Cerebellar cortex (tissue), 1 donor: ENCODE data around the gene FGGY.
"Not testable (repeated sequence)": the region's sequence is repeated elsewhere in the genome, so short reads cannot be mapped to it uniquely, and the experiment has no call there.

Experiments used
- DNase-seq: peaks from one replicate; pipeline ENCODE4 v3.0.0-alpha.2; 2015; ENCODE audit warnings: low spot score

FGGY gene

DNA sequence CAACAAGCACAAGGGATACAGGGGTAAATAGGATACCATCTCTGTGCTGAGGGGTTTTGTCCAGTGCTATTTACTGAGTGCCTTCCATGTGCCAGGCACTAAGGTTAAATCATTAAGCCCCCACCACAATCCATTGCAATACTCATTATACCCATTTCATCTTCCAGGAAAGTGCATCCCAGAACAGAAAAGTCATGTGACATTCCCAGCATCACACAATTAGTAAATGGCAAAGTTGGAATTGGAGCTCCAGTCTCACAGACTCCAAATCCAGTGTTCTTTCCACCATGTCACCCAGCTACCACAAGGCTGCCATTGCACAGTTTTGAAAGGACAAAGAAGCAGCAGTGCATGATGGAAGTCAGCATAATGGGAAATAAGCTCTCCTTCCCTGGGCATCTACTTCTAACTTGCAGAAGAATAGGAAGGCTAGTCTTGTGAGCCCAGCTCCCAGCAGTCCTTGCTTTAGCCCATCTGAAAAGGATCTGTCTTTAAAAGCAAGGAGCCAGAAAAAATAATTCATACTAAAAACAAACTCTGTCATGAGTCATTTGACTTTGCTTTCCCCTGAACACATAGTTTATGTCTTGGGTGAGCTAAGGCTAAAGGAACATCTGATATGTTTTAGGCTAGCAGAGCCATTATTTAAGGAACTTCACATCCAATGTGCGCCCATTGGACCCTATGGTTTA lies 406.5 kb downstream of the FGGY start:
- peak; percentile 15 for DNase-seq

DNA sequence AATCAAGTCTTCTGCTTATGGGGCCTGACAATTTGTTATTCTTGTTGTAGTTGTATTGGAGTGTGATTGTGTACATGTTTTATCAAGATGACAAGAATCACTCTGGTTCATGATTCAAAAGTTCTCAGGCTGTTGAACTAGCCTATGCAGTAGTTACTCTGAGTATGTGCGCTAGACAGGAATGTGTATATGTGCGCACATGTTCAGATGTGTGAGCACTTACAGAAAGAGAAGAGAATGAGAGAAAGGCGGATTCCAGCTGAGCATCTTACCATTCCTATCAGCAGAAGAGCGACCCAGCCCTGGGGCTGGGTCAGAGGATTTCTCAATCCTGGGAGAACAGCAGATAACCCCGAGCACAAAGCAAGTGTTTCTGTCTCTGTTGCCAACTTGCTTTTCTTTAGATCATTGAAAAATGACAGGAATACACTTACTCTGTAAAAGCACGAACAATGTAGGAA lies 407.1 kb downstream of the FGGY start:
- DNase-seq: peak; percentile 25

DNA sequence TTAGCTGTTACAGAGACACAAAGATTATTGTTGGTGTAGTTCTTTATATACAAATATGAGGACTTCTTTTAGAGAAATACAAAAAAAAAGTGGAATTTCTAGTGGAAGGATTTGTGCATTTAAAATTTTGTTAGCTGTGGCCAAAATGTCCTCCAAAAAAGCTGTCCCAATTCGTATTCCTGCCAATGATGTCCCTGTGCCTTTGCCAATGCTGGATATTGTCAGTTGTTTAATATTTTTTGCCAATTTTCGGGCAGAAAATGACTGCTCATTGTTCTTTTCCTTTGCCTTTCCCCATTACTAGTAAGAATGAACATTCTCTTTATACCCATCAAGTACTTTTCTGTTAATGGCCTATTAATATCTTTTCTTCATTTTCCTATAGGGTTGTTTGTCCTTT lies 407.8 kb downstream of the FGGY start:
- peak; percentile 87 for DNase-seq

DNA sequence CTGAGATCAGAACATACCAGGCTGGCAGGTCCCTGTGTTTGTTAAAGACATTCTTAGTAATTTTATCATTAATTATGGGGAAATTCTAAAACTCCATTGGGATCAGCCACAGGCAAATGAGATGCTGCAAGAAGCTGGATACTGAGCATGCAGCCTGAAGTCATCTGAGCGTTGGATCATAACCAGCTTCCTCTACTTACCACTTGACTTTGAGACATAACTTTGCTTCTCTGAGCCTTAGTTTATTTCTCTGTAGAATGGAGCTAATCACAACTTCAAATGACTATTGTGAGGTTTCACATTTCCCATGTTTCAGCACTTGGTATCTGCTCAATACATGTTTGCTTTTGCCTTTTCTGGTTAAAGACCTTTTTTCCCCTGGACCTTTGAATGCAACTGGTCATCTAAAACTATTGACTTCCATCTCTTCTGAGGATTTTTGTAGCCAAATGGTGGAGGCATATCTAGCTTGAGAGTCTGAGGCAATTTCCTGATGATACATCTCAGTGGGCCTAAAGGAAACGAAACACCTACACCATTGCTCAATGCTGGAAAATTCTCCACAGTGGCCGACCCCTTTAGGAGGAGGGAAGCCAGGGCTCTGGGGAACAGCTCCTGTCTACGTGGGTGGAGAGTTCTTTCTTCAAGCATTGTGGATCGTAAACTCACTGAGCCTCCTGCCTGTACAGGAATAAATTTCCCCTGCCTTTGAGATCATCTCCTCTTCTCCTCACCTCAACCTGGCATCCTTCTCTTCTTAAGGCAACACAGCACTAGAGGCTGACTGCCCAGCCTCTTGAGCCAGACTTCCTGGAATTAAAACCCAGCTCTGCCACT lies 408.8 kb downstream of the FGGY start:
- DNase-seq: no peak

DNA sequence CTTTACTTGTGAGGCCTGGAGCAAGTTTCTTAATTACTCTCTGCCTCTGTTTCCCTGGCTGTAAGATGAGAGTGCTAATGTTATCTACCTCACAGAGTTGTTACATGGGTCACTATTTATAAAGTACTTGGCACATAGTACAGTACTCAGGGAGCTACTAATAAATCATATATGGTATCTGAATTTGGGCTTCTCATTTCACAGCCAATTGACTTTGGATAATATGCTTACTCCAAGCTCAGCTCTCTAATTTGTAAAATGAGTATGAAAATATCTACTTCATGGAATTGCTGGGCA lies 409.4 kb downstream of the FGGY start:
- DNase-seq: no peak

DNA sequence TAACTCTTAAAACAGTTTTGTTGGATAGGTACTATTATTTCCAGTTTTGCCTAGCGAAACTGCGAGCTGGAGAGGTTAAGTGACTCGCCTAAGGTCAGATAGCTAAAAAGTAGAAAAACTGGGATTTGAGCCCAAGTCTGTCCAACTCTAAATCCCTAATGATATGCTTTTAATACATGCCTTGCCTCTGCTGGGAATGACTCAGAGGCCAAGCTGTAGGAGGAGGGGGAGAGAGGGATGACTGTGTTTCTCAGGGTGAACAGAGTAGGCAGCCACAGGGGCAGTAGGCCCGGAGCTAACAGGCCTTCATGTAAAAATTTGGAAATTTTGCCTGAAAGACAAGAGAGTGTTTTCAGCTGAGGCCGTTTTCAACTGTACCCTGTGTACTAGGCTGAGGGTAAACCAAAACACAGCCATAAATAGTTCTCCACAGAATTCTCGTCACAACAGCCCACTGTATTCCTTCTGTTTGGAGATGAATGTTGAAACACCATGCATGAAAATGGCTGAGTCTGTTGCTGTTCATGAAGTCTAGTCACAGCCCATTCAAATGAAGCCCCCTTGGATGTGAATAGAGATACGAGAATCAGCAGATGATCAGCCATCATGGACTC lies 410.4 kb downstream of the FGGY start:
- DNase-seq: no peak

DNA sequence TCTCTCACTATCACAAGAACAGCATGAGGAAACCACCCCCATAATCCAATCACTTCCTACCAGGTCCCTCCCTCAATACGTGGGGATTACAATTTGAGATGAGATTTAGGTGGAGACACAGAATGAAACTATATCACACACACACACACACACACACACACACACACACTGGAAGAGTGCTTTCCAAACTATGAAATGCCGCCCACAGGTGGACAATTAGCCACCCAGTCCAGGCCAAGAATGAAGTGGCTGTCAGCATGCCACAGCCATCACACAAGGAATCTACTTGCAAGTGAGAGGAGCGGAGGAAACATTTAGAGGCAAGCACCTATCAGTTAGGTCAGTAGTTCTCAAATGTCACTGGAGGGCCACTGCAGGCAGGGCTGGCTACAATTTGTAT lies 412.4 kb downstream of the FGGY start:
- DNase-seq: no peak

DNA sequence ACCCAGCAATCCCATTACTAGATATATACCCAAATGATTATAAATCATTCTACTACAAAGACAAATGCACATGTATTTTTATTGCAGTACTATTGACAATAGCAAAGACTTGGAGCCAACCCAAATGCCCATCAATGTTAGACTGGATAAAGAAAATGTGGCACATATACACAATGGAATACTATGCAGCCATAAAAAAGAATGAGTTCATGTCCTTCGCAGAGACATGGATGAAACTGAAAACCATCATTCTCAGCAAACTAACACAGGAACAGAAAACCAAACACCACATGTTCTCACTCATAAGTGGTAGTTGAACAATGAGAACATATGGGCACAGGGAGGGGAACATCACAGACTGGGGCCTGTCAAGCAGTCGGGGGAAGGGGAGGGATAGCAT lies 414.0 kb downstream of the FGGY start:
- not testable (repeated sequence) for DNase-seq

DNA sequence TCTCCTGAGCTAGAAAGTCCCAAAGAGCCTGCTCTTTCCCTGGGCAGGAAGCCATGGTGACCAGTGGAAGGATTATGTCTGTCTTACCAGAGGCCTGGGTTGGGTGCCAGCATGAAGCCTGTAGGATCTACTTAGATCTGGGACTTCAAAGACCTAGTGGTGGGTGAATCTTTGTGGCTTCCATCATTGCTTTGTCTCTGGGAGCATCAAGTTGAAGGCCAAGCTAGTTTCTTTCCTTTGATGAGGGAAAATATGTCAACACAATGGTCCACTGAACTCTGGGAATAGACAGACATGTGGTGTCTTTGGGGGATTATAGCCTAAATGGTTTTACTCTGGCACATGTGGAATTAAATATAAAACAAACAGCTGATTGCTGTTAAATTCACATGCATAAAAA lies 417.3 kb downstream of the FGGY start:
- no peak for DNase-seq

DNA sequence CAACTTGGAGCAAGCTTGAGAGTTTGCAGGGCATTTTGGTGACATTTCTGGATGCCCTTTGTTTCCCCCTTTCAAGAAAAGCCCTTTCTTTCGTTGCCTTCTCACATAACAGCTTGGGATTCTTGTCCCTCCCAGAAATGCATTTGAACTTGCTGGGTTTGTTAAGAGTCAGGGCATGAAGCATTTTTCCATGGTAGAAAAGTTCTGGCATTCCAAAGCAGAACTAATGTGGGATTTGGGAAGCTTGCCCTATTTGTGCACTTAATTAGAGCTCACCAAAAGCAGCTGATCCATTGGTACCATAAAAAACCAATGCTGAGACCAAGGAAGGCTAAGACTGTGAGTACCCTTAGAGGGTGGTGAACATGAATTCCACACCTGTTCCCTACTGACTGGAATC lies 418.1 kb downstream of the FGGY start:
- DNase-seq: peak; percentile 17

DNA sequence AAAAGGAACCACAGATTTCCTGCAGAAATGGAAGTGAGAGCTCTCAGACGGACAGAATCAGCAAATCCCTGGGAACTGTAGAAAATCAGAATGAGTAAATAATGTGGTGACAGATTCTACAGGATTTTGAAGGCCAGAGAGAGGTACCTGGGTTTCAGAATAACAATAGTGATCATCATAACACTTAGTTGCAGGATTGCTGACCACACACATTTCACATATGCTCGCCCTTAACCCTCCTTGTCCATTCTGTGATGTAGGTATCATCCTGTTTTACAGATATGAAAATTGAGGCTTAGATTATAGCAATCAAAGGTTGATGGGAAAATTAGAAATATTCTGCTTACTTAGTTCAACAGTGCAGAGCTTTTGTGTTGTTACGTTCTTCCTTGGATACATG lies 419.9 kb downstream of the FGGY start:
- no peak for DNase-seq

DNA sequence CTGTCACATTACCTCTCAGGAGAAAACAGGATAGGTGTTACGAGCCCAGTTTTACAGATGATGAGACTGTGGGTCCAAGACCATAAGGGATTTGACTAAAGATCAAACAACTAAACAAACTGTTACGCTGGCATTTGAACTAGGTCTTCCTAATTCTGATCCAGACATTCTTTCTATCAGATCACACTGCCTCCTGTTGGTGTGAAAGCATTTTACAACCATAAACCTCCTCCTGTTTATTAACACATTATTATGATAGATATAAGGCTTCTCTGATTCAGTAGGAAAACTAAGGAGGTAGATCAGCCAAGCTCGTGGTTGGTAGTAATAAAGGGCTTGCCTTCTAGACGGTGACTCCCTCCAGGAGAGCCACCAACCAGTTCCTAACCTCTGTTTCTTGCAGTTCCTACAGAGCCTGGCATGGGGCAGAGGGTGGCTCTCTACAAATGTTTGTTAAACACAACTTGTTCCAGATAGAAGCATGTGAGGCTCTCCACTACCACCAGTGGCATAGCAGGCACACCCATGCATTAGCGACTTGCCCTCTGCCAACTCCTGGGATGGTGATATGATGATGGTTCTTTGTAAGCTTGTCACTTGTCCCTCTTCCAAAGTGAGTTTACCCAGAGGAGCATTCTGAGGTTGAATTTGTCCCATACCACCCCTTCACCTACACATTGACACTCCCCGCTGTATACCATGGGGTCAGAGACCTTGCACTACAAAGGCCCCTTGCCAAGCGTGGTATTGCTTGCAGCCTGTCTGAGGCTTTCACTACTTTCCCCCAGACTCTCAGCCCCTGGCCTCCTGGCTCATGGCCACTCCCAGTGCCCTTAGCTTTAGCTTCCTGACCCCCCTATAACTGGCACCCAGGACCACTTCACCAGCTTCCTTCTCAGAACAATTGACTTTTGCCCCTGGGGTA lies 421.4 kb downstream of the FGGY start:
- DNase-seq: no peak

DNA sequence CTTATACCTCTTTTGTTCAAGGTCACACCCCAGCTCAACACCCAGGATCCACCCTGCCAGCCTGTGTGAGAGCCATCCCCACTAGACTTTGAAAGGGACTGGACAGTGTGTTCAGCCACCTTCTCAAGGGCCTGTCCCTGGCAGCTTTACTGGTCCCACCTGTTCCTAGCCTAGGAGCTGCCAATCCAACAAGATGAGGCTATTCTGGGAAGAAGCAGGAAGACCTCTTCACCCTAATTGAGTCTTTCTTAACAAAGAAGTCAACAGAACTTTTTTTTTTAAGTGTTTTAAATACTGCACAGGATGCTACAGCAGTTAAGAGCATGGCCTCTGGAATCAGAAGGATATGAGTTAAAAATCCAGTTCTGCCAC lies 422.1 kb downstream of the FGGY start:
- no peak for DNase-seq

DNA sequence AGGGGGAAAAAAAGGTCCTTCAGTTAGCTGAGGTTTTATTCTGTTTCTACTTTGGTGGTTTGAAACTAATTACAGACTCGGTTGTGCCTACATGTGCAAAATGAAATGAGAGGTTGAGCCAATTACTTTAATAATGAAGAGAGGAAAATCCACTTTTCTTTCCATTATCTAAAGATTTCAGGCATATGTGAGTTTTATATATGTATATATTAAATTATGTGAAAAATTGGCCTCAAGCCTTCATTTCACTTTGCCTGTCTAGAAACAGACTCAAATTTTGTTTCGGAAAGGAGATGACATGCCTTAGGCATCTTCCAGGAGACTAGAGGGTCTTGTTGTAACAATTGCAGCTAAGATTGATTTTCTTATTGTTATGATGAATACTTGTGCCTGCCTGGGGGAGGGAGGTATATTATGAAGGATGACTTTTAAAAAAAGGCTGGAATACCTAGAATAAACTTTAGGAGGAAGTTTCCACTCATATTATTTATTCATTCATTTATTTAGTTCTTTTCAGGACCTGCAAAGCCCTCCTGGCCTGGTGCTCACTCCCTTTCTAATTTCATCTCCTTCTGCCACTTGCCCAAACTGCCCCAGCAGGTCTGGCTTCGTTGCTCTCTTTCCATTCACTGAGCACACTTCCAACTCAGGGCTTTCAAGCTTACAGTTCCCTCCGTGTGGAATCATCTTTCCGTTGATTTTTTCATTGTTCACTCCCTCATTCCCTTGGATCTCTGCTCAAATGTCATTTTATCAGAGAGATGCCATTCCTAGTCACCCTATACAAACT lies 423.6 kb downstream of the FGGY start:
- DNase-seq: no peak

DNA sequence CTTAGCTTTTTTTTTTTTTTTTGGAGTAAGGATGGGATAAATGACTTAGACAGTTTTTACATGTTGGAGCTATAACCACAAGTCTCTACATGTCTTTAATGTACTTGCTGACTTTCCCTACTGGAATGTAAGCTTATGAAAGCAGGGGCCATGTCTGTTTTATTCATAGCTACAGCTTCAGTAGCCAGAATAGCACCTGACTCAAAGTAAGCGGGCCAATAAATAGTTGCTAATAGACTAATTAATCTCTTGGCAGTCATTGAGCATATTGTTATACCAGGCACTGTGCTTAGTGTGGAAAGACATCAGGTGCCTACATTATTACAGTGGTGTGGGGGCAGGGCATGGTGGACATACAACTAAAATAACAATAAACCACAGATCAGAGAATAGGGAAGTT lies 433.4 kb downstream of the FGGY start:
- DNase-seq: no peak

DNA sequence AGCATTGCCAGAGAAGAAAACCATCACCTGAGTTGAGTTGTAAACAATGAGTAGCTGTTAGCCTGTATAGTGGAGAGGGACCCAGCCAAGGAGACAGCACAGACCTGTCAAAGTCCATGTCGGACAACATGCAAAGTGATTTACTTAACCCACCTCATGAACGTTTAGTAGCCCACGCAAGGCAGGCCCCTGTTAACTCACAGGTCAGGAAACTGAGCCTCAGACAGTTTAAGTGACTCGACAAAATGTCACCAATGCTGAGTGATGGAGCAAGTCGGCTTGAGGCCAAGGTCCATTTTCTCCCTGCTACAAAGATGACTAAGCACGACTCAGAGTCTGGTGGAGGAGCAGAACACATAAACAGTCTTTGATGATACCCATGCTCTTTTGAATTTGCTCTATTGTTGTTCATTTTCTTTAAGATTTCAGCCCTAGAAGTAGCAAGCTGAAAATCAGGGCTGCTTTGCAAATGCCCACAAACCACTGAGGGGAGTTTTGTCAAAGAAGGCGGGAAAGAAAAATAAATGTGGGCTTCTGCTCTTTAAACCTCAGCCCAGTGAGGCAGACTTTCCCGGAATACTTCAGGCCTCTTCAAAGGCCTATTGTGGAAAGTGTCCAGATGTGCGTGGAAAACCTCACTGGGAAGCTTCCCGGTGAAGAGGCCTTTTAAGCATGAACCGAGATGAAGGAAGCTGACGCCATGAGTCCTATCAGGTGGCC lies 434.0 kb downstream of the FGGY start:
- no peak for DNase-seq

DNA sequence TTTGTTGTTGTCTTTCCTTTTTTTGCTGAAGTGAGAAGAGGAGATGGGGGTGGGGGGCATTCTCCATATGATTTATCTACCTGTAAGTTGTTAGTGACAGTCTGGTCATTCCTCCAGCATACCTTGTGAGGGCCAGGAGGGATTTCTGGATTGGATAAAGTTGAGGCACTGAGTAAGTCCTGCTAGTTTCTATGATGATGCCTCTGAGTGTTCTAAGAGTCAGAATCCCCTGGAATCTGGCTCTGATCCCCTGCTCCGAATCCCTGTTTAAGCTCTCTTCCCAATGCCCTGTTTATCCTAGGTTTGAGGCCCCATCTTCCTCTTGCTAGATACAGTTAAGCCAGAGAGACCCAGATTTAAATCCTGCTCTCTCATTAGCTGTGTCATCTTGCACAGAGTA lies 434.7 kb downstream of the FGGY start:
- DNase-seq: no peak

DNA sequence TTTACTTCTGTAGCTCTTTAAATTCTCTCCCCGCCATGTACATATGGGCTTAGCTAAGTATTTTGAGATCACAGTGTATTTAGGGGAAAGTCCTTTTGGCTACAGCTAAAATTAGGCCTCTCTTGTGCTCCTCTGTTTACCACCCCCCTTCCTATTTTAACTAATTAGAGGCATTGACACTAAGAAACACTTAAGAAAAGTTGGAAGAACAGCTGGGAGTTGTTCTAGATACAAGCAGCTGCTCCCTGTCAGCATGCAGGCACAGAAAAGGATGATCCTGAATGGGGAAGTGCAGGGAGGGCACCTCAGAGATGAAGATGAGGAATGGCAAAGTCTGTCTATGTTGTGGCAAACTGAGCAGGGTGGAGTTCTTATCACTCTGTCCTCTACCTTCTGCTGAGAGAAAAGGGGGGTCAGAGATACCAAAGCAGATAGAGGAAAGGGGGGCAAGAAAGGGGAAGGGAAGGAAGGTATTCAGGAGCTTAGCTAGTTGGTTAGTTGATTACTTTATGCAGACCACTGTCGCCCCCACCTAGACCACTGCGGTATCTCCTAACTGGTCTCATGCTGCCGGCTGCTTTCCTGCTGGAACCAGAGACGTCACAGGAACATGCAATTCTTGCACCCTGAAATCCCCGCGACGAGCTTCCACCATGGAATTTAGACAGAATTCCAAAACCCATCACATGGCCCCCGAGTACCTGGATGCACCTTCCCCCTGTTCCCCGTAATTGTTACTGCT lies 435.5 kb downstream of the FGGY start:
- DNase-seq: no peak

DNA sequence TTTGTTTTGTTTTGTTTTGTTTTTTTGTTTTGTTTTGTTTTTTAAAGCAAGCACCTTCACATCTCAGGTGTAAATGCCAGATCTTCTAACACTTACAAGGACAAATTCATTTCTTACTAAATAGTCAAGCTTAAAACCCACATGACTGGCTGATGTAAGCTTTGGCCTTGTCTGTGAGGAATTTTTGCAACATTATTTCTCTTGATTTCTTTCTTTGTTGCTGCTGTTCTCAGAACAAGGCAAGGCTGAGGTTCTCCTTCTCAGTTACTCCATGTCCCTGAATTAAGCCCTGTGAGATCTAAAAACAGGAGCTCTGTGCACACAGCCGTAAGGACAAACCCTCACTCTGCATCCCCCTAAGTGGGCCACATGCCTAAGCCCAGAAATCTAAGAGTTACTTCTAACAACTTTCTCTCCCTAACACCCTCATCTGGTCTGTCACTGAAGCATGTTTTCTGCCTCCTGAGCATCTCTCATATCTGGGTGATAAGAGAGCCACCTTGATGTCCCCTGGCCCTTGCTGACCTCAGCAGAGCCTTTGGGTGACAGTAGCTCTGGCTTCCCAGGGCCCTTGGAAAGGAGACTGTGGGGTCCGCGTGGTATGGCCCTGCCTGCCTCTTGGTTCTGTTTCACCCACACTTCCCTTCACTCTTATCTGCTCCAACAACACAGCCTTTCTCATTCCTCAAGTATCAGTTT lies 436.7 kb downstream of the FGGY start:
- DNase-seq: no peak
